SK-N-SH (cell line): Measurements from ENCODE around the gene MATN1.

Experiments used
- EZH2phosphoT487 ChIP-seq: fragments of 200-600 bp; sonication (generic); IDR thresholded peaks from 2 replicates; pipeline ENCODE4 v1.6.1; 2017; ENCODE audit warnings: low read depth, mixed run types, mild to moderate bottlenecking, antibody characterized with exemption, moderate library complexity, borderline replicate concordance
- FOSL2 ChIP-seq: IDR thresholded peaks from 2 replicates; pipeline ENCODE4 v1.4.0; 2012; ENCODE audit warnings: low read depth, mild to moderate bottlenecking, moderate library complexity, borderline replicate concordance
- NFIC ChIP-seq: IDR thresholded peaks from 2 replicates; pipeline ENCODE4 v1.4.0; 2012; ENCODE audit warnings: borderline replicate concordance
- POLR2AphosphoS5 ChIP-seq: IDR thresholded peaks from 2 replicates; pipeline ENCODE4 v1.6.1; 2012; ENCODE audit warnings: low read depth, low read length
- RFX5 ChIP-seq: IDR thresholded peaks from 2 replicates; pipeline ENCODE4 v1.6.1; 2012; ENCODE audit warnings: mild to moderate bottlenecking, improper control_type of control experiment, low read length
- RXRA ChIP-seq: IDR thresholded peaks from 2 replicates; pipeline ENCODE4 v1.4.0; 2012; ENCODE audit warnings: low read depth, mild to moderate bottlenecking, borderline replicate concordance
- SMC3 ChIP-seq: IDR thresholded peaks from 2 replicates; pipeline ENCODE4 v1.6.1; 2012; ENCODE audit warnings: low read depth, low read length, improper control_type of control experiment
- TAF1 ChIP-seq: IDR thresholded peaks from 2 replicates; pipeline ENCODE4 v1.6.1; 2012; ENCODE audit warnings: low read depth, mild to moderate bottlenecking, low read length, moderate library complexity, borderline replicate concordance
- TF ChIP-seq, protein P1 (sequence below): fragments of 200-600 bp; sonication (generic); IDR thresholded peaks from 2 replicates; pipeline ENCODE4 v1.6.1; 2017; ENCODE audit warnings: antibody characterized with exemption, mild to moderate bottlenecking, moderate library complexity
- TF ChIP-seq, protein P2 (sequence below): IDR thresholded peaks from 2 replicates; pipeline ENCODE4 v1.4.0; 2012; ENCODE audit warnings: low read depth, borderline replicate concordance
- TF ChIP-seq, protein P3 (sequence below): IDR thresholded peaks from 2 replicates; pipeline ENCODE4 v1.4.0; 2012; ENCODE audit warnings: low read depth
- TF ChIP-seq, protein P4 (sequence below): fragments of 150-350 bp; IDR thresholded peaks from 2 replicates; pipeline ENCODE4 v1.6.1; 2016; ENCODE audit warnings: mild to moderate bottlenecking, low read depth, low read length

DNA sequence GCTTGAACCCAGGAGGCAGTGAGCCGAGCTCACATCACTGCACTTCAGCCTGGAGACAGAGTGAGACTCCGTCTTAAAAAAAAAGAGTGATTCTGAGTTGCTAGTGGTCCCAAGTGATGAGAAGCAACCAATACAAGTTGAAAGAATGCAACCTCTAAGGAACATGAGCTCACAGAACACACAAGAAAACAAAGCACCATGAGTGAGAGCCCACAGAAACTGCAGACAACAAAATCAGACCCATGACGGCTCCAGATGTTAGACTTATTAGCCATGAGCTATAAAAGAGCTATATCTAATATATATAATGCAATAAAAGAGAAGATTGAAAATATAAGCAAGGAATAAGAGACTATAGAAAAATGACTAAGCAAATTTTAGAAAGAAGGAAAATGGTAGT, 50.0 kb downstream of the MATN1 start:
- TF ChIP-seq, protein P1, sequence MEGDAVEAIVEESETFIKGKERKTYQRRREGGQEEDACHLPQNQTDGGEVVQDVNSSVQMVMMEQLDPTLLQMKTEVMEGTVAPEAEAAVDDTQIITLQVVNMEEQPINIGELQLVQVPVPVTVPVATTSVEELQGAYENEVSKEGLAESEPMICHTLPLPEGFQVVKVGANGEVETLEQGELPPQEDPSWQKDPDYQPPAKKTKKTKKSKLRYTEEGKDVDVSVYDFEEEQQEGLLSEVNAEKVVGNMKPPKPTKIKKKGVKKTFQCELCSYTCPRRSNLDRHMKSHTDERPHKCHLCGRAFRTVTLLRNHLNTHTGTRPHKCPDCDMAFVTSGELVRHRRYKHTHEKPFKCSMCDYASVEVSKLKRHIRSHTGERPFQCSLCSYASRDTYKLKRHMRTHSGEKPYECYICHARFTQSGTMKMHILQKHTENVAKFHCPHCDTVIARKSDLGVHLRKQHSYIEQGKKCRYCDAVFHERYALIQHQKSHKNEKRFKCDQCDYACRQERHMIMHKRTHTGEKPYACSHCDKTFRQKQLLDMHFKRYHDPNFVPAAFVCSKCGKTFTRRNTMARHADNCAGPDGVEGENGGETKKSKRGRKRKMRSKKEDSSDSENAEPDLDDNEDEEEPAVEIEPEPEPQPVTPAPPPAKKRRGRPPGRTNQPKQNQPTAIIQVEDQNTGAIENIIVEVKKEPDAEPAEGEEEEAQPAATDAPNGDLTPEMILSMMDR, result no peak
- TF ChIP-seq POLR2AphosphoS5, result no peak
- TF ChIP-seq TAF1, result no peak
- TF ChIP-seq SMC3, result no peak
- TF ChIP-seq, protein P2, sequence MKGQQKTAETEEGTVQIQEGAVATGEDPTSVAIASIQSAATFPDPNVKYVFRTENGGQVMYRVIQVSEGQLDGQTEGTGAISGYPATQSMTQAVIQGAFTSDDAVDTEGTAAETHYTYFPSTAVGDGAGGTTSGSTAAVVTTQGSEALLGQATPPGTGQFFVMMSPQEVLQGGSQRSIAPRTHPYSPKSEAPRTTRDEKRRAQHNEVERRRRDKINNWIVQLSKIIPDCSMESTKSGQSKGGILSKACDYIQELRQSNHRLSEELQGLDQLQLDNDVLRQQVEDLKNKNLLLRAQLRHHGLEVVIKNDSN, result no peak
- TF ChIP-seq FOSL2, result no peak
- no peak for TF ChIP-seq NFIC
- TF ChIP-seq, protein P3, sequence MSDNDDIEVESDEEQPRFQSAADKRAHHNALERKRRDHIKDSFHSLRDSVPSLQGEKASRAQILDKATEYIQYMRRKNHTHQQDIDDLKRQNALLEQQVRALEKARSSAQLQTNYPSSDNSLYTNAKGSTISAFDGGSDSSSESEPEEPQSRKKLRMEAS, result no peak
- no peak for TF ChIP-seq RXRA
- TF ChIP-seq RFX5, result no peak
- TF ChIP-seq EZH2phosphoT487, result no peak
- TF ChIP-seq, protein P4, sequence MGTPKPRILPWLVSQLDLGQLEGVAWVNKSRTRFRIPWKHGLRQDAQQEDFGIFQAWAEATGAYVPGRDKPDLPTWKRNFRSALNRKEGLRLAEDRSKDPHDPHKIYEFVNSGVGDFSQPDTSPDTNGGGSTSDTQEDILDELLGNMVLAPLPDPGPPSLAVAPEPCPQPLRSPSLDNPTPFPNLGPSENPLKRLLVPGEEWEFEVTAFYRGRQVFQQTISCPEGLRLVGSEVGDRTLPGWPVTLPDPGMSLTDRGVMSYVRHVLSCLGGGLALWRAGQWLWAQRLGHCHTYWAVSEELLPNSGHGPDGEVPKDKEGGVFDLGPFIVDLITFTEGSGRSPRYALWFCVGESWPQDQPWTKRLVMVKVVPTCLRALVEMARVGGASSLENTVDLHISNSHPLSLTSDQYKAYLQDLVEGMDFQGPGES, result no peak
